ENCODE data around the gene MAP3K9. TPM values are rescaled to one million over a fixed set of nuclear protein-coding genes. Genes with fewer than 3 reads are reported as not detected.

Gene MAP3K9
- total and polyA plus RNA-seq, 2 experiments from 2014 or later = 4.4 to 9.2 TPM

GRCh38 chr14:70701610-70702009, 107.7 kb downstream of the MAP3K9 start:
- no peak for DNase-seq (ENCODE audit: low spot score)
- TF ChIP-seq CTCF (IDR thresholded peaks at IDR 0.05; ENCODE audit: poor library complexity) = no peak
- TF ChIP-seq EZH2phosphoT487 (IDR thresholded peaks at IDR 0.05; ENCODE audit: low read depth, severe bottlenecking, unreplicated experiment) = no peak
- TF ChIP-seq EZH2 (IDR thresholded peaks at IDR 0.05; ENCODE audit: borderline replicate concordance) = no peak

GRCh38 chr14:70700955-70701585, 108.2 kb downstream of the MAP3K9 start:
- DNase-seq (ENCODE audit: low spot score) = no peak
- Histone ChIP-seq H3K79me2 (no peaks in the 10 kb centered on the region), H3K27me3 (no peaks in the 10 kb centered on the region), H3K4me1 (ENCODE audit: insufficient read depth) (peaks cover 4% of the 10 kb centered on the region), H3K4me3 (no peak overlapping the region), H2AFZ (no peak overlapping the region), H3K4me2 (no peak overlapping the region), H3K36me3 (replicated peaks; ENCODE audit: insufficient read depth, low read depth) (no peaks in the 10 kb centered on the region), H4K20me1 (ENCODE audit: insufficient read depth, poor library complexity, severe bottlenecking) (no peaks in the 10 kb centered on the region), H3K9me2 (replicated peaks; ENCODE audit: insufficient read depth) (no peaks in the 10 kb centered on the region), H3K9me3 (ENCODE audit: low read depth) (no peaks in the 10 kb centered on the region), H3K27ac (no peak overlapping the region)
- no peak for TF ChIP-seq EZH2 (IDR thresholded peaks at IDR 0.05; ENCODE audit: borderline replicate concordance)
- no peak for TF ChIP-seq EZH2phosphoT487 (IDR thresholded peaks at IDR 0.05; ENCODE audit: low read depth, severe bottlenecking, unreplicated experiment)
- TF ChIP-seq CTCF (IDR thresholded peaks at IDR 0.05; ENCODE audit: poor library complexity) = no peak
- 90% methylated on average over 4 of the region's 4 CpGs for WGBS (ENCODE audit: low lambda C conversion rate, missing lambda C conversion rate)

More at GRCh38 chr14:70701610-70702009, 107.7 kb downstream of the MAP3K9 start:
- Histone ChIP-seq H3K9me3 (ENCODE audit: low read depth) (no peaks in the 10 kb centered on the region), H3K36me3 (replicated peaks; ENCODE audit: insufficient read depth, low read depth) (no peaks in the 10 kb centered on the region), H3K4me2 (no peak overlapping the region), H2AFZ (no peak overlapping the region), H4K20me1 (ENCODE audit: insufficient read depth, poor library complexity, severe bottlenecking) (no peaks in the 10 kb centered on the region), H3K4me1 (ENCODE audit: insufficient read depth) (peaks cover 4% of the 10 kb centered on the region), H3K9me2 (replicated peaks; ENCODE audit: insufficient read depth) (no peaks in the 10 kb centered on the region), H3K27ac (no peak overlapping the region), H3K79me2 (no peaks in the 10 kb centered on the region), H3K4me3 (no peak overlapping the region), H3K27me3 (no peaks in the 10 kb centered on the region)

- TF ChIP-seq EZH2 (IDR thresholded peaks at IDR 0.05; ENCODE audit: borderline replicate concordance) (no peak), EZH2phosphoT487 (IDR thresholded peaks at IDR 0.05; ENCODE audit: low read depth, severe bottlenecking, unreplicated experiment) (no peak), CTCF (IDR thresholded peaks at IDR 0.05; ENCODE audit: poor library complexity) (no peak)
- H4K20me1 ChIP-seq (ENCODE audit: insufficient read depth, poor library complexity, severe bottlenecking) = no peaks in the 10 kb centered on the region
- H2AFZ ChIP-seq = no peak overlapping the region
- no peak overlapping the region for H3K4me3 ChIP-seq
- H3K4me2 ChIP-seq = no peak overlapping the region
- H3K79me2 ChIP-seq = no peaks in the 10 kb centered on the region
- 94% methylated on average over 5 of the region's 5 CpGs for WGBS (ENCODE audit: low lambda C conversion rate, missing lambda C conversion rate)
- H3K9me3 ChIP-seq (ENCODE audit: low read depth) = no peaks in the 10 kb centered on the region
- peaks cover 4% of the 10 kb centered on the region for H3K4me1 ChIP-seq (ENCODE audit: insufficient read depth)
- DNase-seq (ENCODE audit: low spot score) = no peak
- H3K27me3 ChIP-seq = no peaks in the 10 kb centered on the region
- H3K27ac ChIP-seq = no peak overlapping the region
- no peaks in the 10 kb centered on the region for H3K36me3 ChIP-seq (replicated peaks; ENCODE audit: insufficient read depth, low read depth)
- no peaks in the 10 kb centered on the region for H3K9me2 ChIP-seq (replicated peaks; ENCODE audit: insufficient read depth)
These were observed 109.7 kb downstream of the MAP3K9 start for GRCh38 chr14:70699646-70700045.
